ENCODE data around the gene FBXW2. TPM values are rescaled to one million over a fixed set of nuclear protein-coding genes. Genes with fewer than 3 reads are reported as not detected.

The FBXW2 gene
- total and polyA plus RNA-seq, 5 donors from 2014 or later: 34.0 to 87.8 (median 41.4) TPM

DNA sequence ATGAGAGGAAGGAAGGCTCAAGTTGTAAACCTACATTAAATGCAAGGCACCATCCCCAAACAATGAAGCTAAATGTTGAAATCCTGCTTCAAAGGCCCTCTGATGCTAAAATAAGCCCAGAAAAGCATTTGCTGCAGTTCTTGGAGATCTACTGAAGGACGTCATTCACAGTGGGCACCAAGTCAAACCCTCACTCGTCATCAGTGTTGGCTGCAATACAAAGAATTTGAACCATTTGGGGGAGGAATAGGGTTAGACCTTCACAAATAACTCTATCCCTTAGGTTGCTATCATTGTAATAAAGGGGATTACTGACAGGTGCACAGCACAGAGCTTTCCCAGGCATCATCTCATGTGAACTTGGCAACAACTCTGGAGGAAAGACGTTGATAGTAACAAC lies 69.7 kb downstream of the FBXW2 start:
- no peaks in the 10 kb centered on the region for H3K36me3 ChIP-seq (ENCODE audit: control insufficient read depth, insufficient read depth, low read length)
- no peaks in the 10 kb centered on the region for H3K4me1 ChIP-seq (ENCODE audit: control insufficient read depth, insufficient read depth, low read length, poor library complexity, severe bottlenecking)
- Mint-ChIP-seq H3K36me3 (peaks cover 3% of the 10 kb centered on the region), H3K4me3 (no peak overlapping the region), H3K4me1 (peaks cover 0 to 2% (median 0%) of the 10 kb centered on the region in 4 donors), H3K27me3 (no peaks in the 10 kb centered on the region), H3K9me3 (no peaks in the 10 kb centered on the region), H3K27ac (peak overlapping the region in 1 of 3 donors; percentile 20)
- DNase-seq (no peak), ATAC-seq (ENCODE audit: low read depth in 2 of 2) (no peak)
- H3K27me3 ChIP-seq (ENCODE audit: control insufficient read depth, insufficient read depth, low read length): no peaks in the 10 kb centered on the region
- H3K27ac ChIP-seq (ENCODE audit: insufficient read depth, low read length, poor library complexity, severe bottlenecking): no peak overlapping the region
- no peak overlapping the region for H3K4me3 ChIP-seq (ENCODE audit: low read depth, low read length)
- no peaks in the 10 kb centered on the region for H3K9me3 ChIP-seq (ENCODE audit: control insufficient read depth in 2 of 2, low read length in 2 of 2)

DNA sequence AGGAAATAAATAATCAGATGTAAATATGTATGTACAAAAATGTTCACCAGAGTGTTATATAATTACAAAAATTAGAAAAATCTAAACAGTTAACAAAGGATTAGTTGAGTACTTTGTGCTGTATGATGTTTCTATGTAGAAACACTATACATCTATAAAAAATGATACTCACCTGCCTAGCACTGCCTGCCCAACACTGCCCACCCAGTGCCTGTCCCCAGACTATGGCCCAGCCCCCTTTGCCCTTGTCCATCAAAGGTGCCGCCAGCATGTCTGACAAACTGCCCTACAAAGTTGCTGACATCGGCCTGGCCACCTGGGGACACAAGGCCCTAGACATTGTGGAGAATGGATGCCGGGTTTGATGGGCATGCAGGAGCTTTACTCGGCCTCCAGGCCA lies 72.8 kb downstream of the FBXW2 start:
- ATAC-seq (ENCODE audit: low read depth in 2 of 2): no peak
- Mint-ChIP-seq H3K27ac (no peak overlapping the region), H3K36me3 (peaks cover 3% of the 10 kb centered on the region)

DNA sequence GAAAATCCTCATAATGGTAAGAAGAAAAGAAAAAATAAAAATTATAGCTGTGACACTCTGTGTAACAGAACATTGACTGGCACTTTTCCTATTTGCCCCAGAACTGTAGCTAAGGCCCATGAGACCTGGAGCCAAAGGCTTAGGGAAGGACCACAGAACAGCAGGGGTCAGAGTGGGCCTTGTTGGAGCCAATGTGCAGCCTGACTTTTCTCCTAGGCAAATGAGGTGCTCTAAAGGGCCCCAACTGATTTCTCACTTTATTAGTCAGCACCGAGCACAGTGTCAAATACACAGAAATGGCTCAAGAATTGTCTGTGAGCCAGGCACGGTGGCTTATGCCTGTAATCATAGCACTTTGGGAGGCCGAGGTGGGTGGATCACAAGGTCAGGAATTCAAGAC lies 74.9 kb downstream of the FBXW2 start:
- no peak for ATAC-seq (ENCODE audit: low read depth in 2 of 2)
- Mint-ChIP-seq H3K27ac (no peak overlapping the region), H3K36me3 (peaks cover 3% of the 10 kb centered on the region)

More for the DNA sequence above, 72.8 kb downstream of the FBXW2 start:
- H3K36me3 ChIP-seq (ENCODE audit: control insufficient read depth, insufficient read depth, low read length): no peaks in the 10 kb centered on the region
- Mint-ChIP-seq H3K9me3 (no peaks in the 10 kb centered on the region), H3K4me1 (peaks cover 0 to 2% (median 0%) of the 10 kb centered on the region in 4 donors), H3K27me3 (no peaks in the 10 kb centered on the region), H3K4me3 (no peak overlapping the region)
- no peak for DNase-seq
- H3K4me1 ChIP-seq (ENCODE audit: control insufficient read depth, insufficient read depth, low read length, poor library complexity, severe bottlenecking): no peaks in the 10 kb centered on the region
- H3K9me3 ChIP-seq (ENCODE audit: control insufficient read depth in 2 of 2, low read length in 2 of 2): no peaks in the 10 kb centered on the region
- no peak overlapping the region for H3K4me3 ChIP-seq (ENCODE audit: low read depth, low read length)
- H3K27ac ChIP-seq (ENCODE audit: insufficient read depth, low read length, poor library complexity, severe bottlenecking): no peak overlapping the region
- H3K27me3 ChIP-seq (ENCODE audit: control insufficient read depth, insufficient read depth, low read length): no peaks in the 10 kb centered on the region

DNA sequence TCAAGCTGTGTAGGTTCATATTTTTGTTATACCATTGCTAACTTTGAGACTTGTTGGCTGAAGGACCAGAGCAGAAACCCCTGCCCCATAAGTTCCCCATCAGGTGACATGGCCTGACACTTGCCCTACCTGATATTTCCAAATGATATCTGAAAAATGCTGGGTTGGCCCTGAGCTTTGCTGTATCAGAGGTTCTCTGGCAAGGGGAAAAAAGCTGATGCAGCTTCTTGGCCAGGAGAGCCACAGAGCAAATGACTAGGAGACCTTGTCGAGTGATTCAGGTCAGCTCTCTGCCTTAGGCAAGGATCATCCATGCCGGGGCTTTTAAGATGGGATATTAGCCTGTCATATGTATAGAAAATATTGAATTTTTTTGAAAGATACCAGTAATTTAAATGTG lies 76.0 kb downstream of the FBXW2 start:
- Histone ChIP-seq H3K27me3 (ENCODE audit: control insufficient read depth, insufficient read depth, low read length) (no peaks in the 10 kb centered on the region), H3K36me3 (ENCODE audit: control insufficient read depth, insufficient read depth, low read length) (no peaks in the 10 kb centered on the region), H3K9me3 (ENCODE audit: control insufficient read depth in 2 of 2, low read length in 2 of 2) (no peaks in the 10 kb centered on the region), H3K4me3 (ENCODE audit: low read depth, low read length) (no peak overlapping the region), H3K27ac (ENCODE audit: insufficient read depth, low read length, poor library complexity, severe bottlenecking) (no peak overlapping the region), H3K4me1 (ENCODE audit: control insufficient read depth, insufficient read depth, low read length, poor library complexity, severe bottlenecking) (peaks cover 20% of the 10 kb centered on the region)
- Mint-ChIP-seq H3K27me3 (no peaks in the 10 kb centered on the region), H3K36me3 (peaks cover 3% of the 10 kb centered on the region), H3K27ac (no peak overlapping the region), H3K4me1 (peaks cover 9 to 16% (median 13%) of the 10 kb centered on the region in 4 donors), H3K9me3 (no peaks in the 10 kb centered on the region), H3K4me3 (peak overlapping the region in 1 of 4 donors; percentile 81)
- DNase-seq (no peak), ATAC-seq (ENCODE audit: low read depth in 2 of 2) (no peak)

More for the DNA sequence above, 74.9 kb downstream of the FBXW2 start:
- no peaks in the 10 kb centered on the region for H3K36me3 ChIP-seq (ENCODE audit: control insufficient read depth, insufficient read depth, low read length)
- no peaks in the 10 kb centered on the region for H3K27me3 ChIP-seq (ENCODE audit: control insufficient read depth, insufficient read depth, low read length)
- no peaks in the 10 kb centered on the region for H3K9me3 ChIP-seq (ENCODE audit: control insufficient read depth in 2 of 2, low read length in 2 of 2)
- peaks cover 10% of the 10 kb centered on the region for H3K4me1 ChIP-seq (ENCODE audit: control insufficient read depth, insufficient read depth, low read length, poor library complexity, severe bottlenecking)
- Mint-ChIP-seq H3K9me3 (no peaks in the 10 kb centered on the region), H3K4me3 (peak overlapping the region in 1 of 4 donors; percentile 80), H3K27me3 (no peaks in the 10 kb centered on the region), H3K4me1 (peaks cover 0 to 5% (median 2%) of the 10 kb centered on the region in 4 donors)
- no peak overlapping the region for H3K4me3 ChIP-seq (ENCODE audit: low read depth, low read length)
- DNase-seq: no peak
- H3K27ac ChIP-seq (ENCODE audit: insufficient read depth, low read length, poor library complexity, severe bottlenecking): no peak overlapping the region

DNA sequence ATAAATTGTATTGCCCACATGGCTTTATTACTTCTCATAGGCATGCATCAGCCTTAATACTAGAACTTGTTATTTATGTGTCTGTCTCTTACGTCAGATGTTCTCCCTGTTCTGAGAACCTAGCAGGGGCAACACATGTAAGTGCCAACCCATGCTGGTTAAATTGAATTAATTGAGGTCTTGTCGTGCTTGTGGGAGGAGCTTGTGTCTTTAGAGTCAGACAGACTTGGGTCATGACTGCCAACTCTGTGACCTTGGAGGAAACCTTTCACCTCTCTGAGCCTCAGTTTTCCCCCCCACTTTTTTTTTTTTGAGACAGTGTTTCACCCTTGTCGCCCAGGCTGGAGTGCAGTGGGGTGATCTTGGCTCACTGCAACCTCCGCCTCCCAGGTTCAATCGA lies 76.7 kb downstream of the FBXW2 start:
- Histone ChIP-seq H3K27me3 (ENCODE audit: control insufficient read depth, insufficient read depth, low read length) (no peaks in the 10 kb centered on the region), H3K27ac (ENCODE audit: insufficient read depth, low read length, poor library complexity, severe bottlenecking) (no peak overlapping the region), H3K9me3 (ENCODE audit: control insufficient read depth in 2 of 2, low read length in 2 of 2) (no peaks in the 10 kb centered on the region), H3K36me3 (ENCODE audit: control insufficient read depth, insufficient read depth, low read length) (no peaks in the 10 kb centered on the region), H3K4me1 (ENCODE audit: control insufficient read depth, insufficient read depth, low read length, poor library complexity, severe bottlenecking) (peaks cover 25% of the 10 kb centered on the region), H3K4me3 (ENCODE audit: low read depth, low read length) (no peak overlapping the region)
- peak overlapping the region in 3 of 4 donors; percentile 62 to 81 (median 64) for H3K4me3 Mint-ChIP-seq
- peaks cover 9 to 23% (median 19%) of the 10 kb centered on the region in 4 donors for H3K4me1 Mint-ChIP-seq
- H3K36me3 Mint-ChIP-seq: peaks cover 3% of the 10 kb centered on the region
- H3K9me3 Mint-ChIP-seq: no peaks in the 10 kb centered on the region
- ATAC-seq (ENCODE audit: low read depth in 2 of 2) (no peak), DNase-seq (no peak)
- no peaks in the 10 kb centered on the region for H3K27me3 Mint-ChIP-seq
- H3K27ac Mint-ChIP-seq: peak overlapping the region in 1 of 3 donors; percentile 3

DNA sequence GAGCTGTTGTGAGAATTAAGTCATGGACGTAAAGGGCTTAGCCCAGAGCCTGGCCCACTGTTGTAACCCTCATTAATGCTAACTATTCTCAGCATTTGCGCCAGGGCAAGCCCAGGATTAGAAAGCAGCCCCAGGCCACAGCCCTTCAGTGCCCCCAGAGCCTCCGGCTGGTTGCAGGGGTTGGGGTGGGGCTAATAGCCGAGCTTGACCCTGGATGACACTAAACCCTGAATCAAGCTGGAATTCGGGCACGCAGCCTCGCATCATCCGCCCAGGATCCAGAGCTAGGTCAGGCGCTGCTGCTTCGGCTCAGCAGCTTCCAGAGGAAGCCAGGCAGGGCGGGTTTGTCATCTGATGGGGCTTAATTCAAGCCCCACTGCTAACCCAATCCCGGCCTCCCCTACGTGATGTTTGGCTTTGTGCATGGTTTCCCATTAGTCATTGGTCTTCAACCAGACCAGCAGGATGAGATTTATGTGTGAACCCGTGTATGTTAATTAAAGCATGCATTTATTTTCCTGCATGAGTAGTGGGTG lies 77.8 kb downstream of the FBXW2 start:
- no peak overlapping the region for H3K27ac ChIP-seq (ENCODE audit: insufficient read depth, low read length, poor library complexity, severe bottlenecking)
- peak overlapping the region; percentile 79 to 92 (median 84) for H3K4me3 Mint-ChIP-seq
- peak overlapping the region; percentile 53 for H3K4me3 ChIP-seq (ENCODE audit: low read depth, low read length)
- H3K9me3 ChIP-seq (ENCODE audit: control insufficient read depth in 2 of 2, low read length in 2 of 2): no peaks in the 10 kb centered on the region
- DNase-seq (no peak), ATAC-seq (ENCODE audit: low read depth in 2 of 2) (no peak)
- H3K36me3 Mint-ChIP-seq: no peaks in the 10 kb centered on the region
- peaks cover 12 to 34% (median 29%) of the 10 kb centered on the region in 4 donors for H3K4me1 Mint-ChIP-seq
- no peaks in the 10 kb centered on the region for H3K27me3 ChIP-seq (ENCODE audit: control insufficient read depth, insufficient read depth, low read length)
- H3K4me1 ChIP-seq (ENCODE audit: control insufficient read depth, insufficient read depth, low read length, poor library complexity, severe bottlenecking): peaks cover 35% of the 10 kb centered on the region
- H3K27me3 Mint-ChIP-seq: no peaks in the 10 kb centered on the region
- no peaks in the 10 kb centered on the region for H3K36me3 ChIP-seq (ENCODE audit: control insufficient read depth, insufficient read depth, low read length)
- H3K9me3 Mint-ChIP-seq: no peaks in the 10 kb centered on the region
- peak overlapping the region in 1 of 3 donors; percentile 2 for H3K27ac Mint-ChIP-seq

DNA sequence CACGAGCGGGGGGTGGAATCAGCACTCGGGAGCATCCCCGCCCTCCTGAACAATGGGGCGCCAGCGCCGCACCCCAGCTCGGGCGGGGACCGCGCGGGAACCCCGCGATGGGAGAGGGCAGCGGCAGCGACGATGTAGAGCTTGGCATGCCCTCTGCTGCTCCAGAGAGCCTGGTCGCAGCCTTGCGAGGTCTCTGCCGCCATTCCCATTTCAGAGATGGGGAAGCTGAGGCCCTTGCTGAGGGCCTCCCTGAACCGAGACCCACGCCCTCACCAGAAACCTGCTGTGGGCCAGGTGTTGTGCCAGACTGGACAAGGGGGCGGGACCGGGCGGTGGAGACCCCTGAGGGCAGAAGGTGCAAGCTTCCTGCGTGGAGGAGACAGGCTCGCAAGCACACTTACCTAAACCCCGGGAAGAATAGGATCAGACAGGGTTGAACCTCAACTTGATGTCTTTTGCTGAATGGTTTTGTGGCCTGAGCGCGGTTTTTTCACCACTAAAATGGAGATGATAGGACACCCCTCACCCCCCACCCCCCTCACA lies 78.3 kb downstream of the FBXW2 start:
- H3K36me3 Mint-ChIP-seq: no peaks in the 10 kb centered on the region
- no peak overlapping the region for H3K27ac Mint-ChIP-seq
- Histone ChIP-seq H3K4me3 (ENCODE audit: low read depth, low read length) (peak overlapping the region; percentile 53), H3K27ac (ENCODE audit: insufficient read depth, low read length, poor library complexity, severe bottlenecking) (peak overlapping the region; percentile 65), H3K27me3 (ENCODE audit: control insufficient read depth, insufficient read depth, low read length) (no peaks in the 10 kb centered on the region), H3K9me3 (ENCODE audit: control insufficient read depth in 2 of 2, low read length in 2 of 2) (no peaks in the 10 kb centered on the region), H3K4me1 (ENCODE audit: control insufficient read depth, insufficient read depth, low read length, poor library complexity, severe bottlenecking) (peaks cover 40% of the 10 kb centered on the region), H3K36me3 (ENCODE audit: control insufficient read depth, insufficient read depth, low read length) (no peaks in the 10 kb centered on the region)
- peak overlapping the region; percentile 79 to 92 (median 84) for H3K4me3 Mint-ChIP-seq
- peaks cover 14 to 35% (median 30%) of the 10 kb centered on the region in 4 donors for H3K4me1 Mint-ChIP-seq
- no peaks in the 10 kb centered on the region for H3K9me3 Mint-ChIP-seq
- DNase-seq (no peak), ATAC-seq (ENCODE audit: low read depth in 2 of 2) (no peak)
- no peaks in the 10 kb centered on the region for H3K27me3 Mint-ChIP-seq

Measured in CD4-positive, CD25-positive, alpha-beta regulatory T cell (primary cell).